ENCODE measurements around the gene CRLF1.

CRLF1 gene

GRCh38 chr19:18543814-18544475, 62.7 kb downstream of the CRLF1 start:
- DNase-seq = peak; percentile 34 to 66
